ENCODE data around the gene MAP1B. TPM values are rescaled to one million over a fixed set of nuclear protein-coding genes. Genes with fewer than 3 reads are reported as not detected.

Gene MAP1B
- total RNA-seq, 1 experiment from 2014 or later, result 8.9 TPM

DNA sequence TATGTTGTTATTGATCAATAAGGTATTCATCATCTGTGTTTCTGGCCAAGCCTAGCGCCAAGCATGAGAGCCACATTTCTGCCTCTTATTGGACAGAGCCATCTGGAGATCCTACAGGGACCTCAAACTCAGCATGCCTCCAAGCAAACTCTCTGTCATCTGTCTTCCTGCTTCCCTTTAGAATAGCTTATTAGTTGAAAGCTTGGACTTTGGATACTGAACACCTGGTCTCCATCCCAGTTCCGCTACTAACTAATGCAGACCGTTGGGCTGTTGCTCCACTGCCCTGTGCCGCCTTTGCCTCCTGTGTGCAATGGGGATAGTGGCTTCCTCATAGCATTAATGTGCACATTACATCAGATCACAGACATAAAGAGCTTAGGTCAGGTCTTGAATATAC is 65.5 kb downstream of the MAP1B start:
- no peak for TF ChIP-seq EGR1 (IDR thresholded peaks at IDR 0.05; ENCODE audit: low read depth)
- TF ChIP-seq CBX3 (IDR thresholded peaks at IDR 0.05; ENCODE audit: low read depth), result no peak
- no peak for TF ChIP-seq YY1 (IDR thresholded peaks at IDR 0.05; ENCODE audit: extremely low read depth, insufficient replicate concordance, low read depth, low read length)
- TF ChIP-seq TCF7L2 (IDR thresholded peaks at IDR 0.05; ENCODE audit: borderline replicate concordance, extremely low read depth, insufficient read depth, insufficient read length), result no peak
- TF ChIP-seq FOSL1 (IDR thresholded peaks at IDR 0.05; ENCODE audit: low read depth), result no peak
- no peak for TF ChIP-seq EZH2 (IDR thresholded peaks at IDR 0.05)
- no peak for TF ChIP-seq SIN3A (IDR thresholded peaks at IDR 0.05; ENCODE audit: low read depth)
- TF ChIP-seq ATF3 (IDR thresholded peaks at IDR 0.05), result no peak
- TF ChIP-seq SRF (IDR thresholded peaks at IDR 0.05; ENCODE audit: low read depth), result no peak
- no peak for TF ChIP-seq CEBPB (IDR thresholded peaks at IDR 0.05; ENCODE audit: low read depth)
- Histone ChIP-seq H3K9me2 (ENCODE audit: insufficient read depth) (no peaks in the 10 kb centered on the region), H3K9ac (ENCODE audit: low read length) (no peak overlapping the region), H4K20me1 (ENCODE audit: insufficient read depth) (no peaks in the 10 kb centered on the region), H3K79me2 (ENCODE audit: insufficient read depth, low read length) (no peaks in the 10 kb centered on the region), H3K36me3 (ENCODE audit: control insufficient read depth in 1 of 2, insufficient read depth in 2 of 2, low read length in 2 of 2) (no peaks in the 10 kb centered on the region), H3K9me3 (ENCODE audit: control insufficient read depth in 1 of 2, insufficient read depth in 1 of 2, low read depth in 1 of 2, low read length in 2 of 2) (no peaks in the 10 kb centered on the region), H3K4me2 (ENCODE audit: low read length) (no peak overlapping the region), H3K4me3 (replicated peaks in 1 of 2; ENCODE audit: low read depth in 1 of 2, low read length in 2 of 2) (no peak overlapping the region), H3K27me3 (ENCODE audit: insufficient read depth, low read length) (no peaks in the 10 kb centered on the region), H2AFZ (ENCODE audit: low read depth, low read length, poor library complexity, severe bottlenecking) (no peak overlapping the region), H3K27ac (ENCODE audit: low read depth, low read length) (no peak overlapping the region), H3K4me1 (ENCODE audit: control insufficient read depth in 1 of 2, insufficient read depth in 2 of 2, low read length in 2 of 2) (no peaks in the 10 kb centered on the region)
- ChIA-PET CTCF (no interaction called here), RAD21 (ENCODE audit: low non-redundant PET in 1 of 2, low total read pairs in 2 of 2, uncharacterized antibody in 2 of 2, unreplicated experiment in 2 of 2) (no interaction called here), POLR2A (no interaction called here)
- DNase-seq (ENCODE audit: low read depth, low spot score) (no peak), ATAC-seq (no peak)
- intact Hi-C loops (cut with micrococcal nuclease), result no loop called here
- no TSS peak for BruUV-seq (replicated peaks)

DNA sequence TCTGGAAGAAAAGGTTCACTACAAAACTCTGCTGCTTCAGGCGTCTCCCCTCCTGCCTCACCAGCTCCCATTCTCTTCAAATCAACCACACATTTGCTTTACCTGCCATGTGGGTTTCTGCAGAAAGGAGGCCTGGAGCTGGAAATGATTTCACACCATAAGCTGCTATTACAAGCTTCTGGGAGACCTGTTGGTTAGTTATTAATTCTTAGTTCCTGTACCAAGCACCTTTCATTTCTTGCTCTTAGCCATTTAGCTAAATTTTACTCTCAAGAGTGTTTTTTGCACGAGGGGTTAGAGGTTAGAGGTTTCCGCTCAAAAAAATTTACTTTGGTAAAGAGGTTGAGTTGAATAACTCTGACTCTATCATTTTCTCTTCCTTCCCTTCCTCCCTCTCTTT is 70.3 kb downstream of the MAP1B start:
- BruUV-seq (replicated peaks), result no TSS peak
- Histone ChIP-seq H3K27ac (ENCODE audit: low read depth, low read length) (no peak overlapping the region), H2AFZ (ENCODE audit: low read depth, low read length, poor library complexity, severe bottlenecking) (no peak overlapping the region), H4K20me1 (ENCODE audit: insufficient read depth) (no peaks in the 10 kb centered on the region), H3K4me3 (replicated peaks in 1 of 2; ENCODE audit: low read depth in 1 of 2, low read length in 2 of 2) (no peak overlapping the region), H3K4me2 (ENCODE audit: low read length) (no peak overlapping the region), H3K9me3 (ENCODE audit: control insufficient read depth in 1 of 2, insufficient read depth in 1 of 2, low read depth in 1 of 2, low read length in 2 of 2) (no peaks in the 10 kb centered on the region), H3K9me2 (ENCODE audit: insufficient read depth) (no peaks in the 10 kb centered on the region), H3K36me3 (ENCODE audit: control insufficient read depth in 1 of 2, insufficient read depth in 2 of 2, low read length in 2 of 2) (no peaks in the 10 kb centered on the region), H3K79me2 (ENCODE audit: insufficient read depth, low read length) (no peaks in the 10 kb centered on the region), H3K4me1 (ENCODE audit: control insufficient read depth in 1 of 2, insufficient read depth in 2 of 2, low read length in 2 of 2) (peaks cover 13 to 19% of the 10 kb centered on the region in 2 experiments), H3K27me3 (ENCODE audit: insufficient read depth, low read length) (peaks cover 15% of the 10 kb centered on the region; the same call in 1 of the 2 replicates), H3K9ac (ENCODE audit: low read length) (no peak overlapping the region)
- no peak for ATAC-seq
- ChIA-PET CTCF (interaction anchor here (0.5 kb wide), 1 partner anchor 71 kb away, joined by 3 read pairs; no protein-coding TSS in a partner anchor), POLR2A (no interaction called here), RAD21 (ENCODE audit: low non-redundant PET in 1 of 2, low total read pairs in 2 of 2, uncharacterized antibody in 2 of 2, unreplicated experiment in 2 of 2) (no interaction called here)
- no peak for DNase-seq (ENCODE audit: low read depth, low spot score)
- intact Hi-C loops (cut with micrococcal nuclease), result no loop called here
- no peak for TF ChIP-seq ATF3 (IDR thresholded peaks at IDR 0.05)
- no peak for TF ChIP-seq CEBPB (IDR thresholded peaks at IDR 0.05; ENCODE audit: low read depth)
- no peak for TF ChIP-seq SP1 (IDR thresholded peaks at IDR 0.05; ENCODE audit: low read depth)
- no peak for TF ChIP-seq FOSL1 (IDR thresholded peaks at IDR 0.05; ENCODE audit: low read depth)
- no peak for TF ChIP-seq ZNF274 (IDR thresholded peaks at IDR 0.05; ENCODE audit: low read depth, low read length)
- no peak for TF ChIP-seq ZFX (IDR thresholded peaks at IDR 0.05)
- no peak for TF ChIP-seq POLR2A (IDR thresholded peaks at IDR 0.05; ENCODE audit: borderline replicate concordance, extremely low read depth, insufficient read depth, insufficient read length)
- no peak for TF ChIP-seq EZH2 (IDR thresholded peaks at IDR 0.05)
- TF ChIP-seq RAD21 (IDR thresholded peaks at IDR 0.05; ENCODE audit: low read depth), result no peak
- TF ChIP-seq ELF1 (IDR thresholded peaks at IDR 0.05; ENCODE audit: borderline replicate concordance, low read depth), result no peak
- TF ChIP-seq YY1 (IDR thresholded peaks at IDR 0.05; ENCODE audit: extremely low read depth, insufficient replicate concordance, low read depth, low read length), result no peak
- no peak for TF ChIP-seq EZH2phosphoT487 (IDR thresholded peaks at IDR 0.05; ENCODE audit: borderline replicate concordance)
- TF ChIP-seq, protein P1, sequence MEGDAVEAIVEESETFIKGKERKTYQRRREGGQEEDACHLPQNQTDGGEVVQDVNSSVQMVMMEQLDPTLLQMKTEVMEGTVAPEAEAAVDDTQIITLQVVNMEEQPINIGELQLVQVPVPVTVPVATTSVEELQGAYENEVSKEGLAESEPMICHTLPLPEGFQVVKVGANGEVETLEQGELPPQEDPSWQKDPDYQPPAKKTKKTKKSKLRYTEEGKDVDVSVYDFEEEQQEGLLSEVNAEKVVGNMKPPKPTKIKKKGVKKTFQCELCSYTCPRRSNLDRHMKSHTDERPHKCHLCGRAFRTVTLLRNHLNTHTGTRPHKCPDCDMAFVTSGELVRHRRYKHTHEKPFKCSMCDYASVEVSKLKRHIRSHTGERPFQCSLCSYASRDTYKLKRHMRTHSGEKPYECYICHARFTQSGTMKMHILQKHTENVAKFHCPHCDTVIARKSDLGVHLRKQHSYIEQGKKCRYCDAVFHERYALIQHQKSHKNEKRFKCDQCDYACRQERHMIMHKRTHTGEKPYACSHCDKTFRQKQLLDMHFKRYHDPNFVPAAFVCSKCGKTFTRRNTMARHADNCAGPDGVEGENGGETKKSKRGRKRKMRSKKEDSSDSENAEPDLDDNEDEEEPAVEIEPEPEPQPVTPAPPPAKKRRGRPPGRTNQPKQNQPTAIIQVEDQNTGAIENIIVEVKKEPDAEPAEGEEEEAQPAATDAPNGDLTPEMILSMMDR (IDR thresholded peaks at IDR 0.05 in 2 of 3, conservative IDR thresholded peaks at IDR 0.05 in 1 of 3; ENCODE audit: borderline replicate concordance in 1 of 3, insufficient read depth in 1 of 3, low read depth in 2 of 3, low read length in 2 of 3), result no peak
